ENCODE results near the gene MYOF. TPM values are rescaled to one million over a fixed set of nuclear protein-coding genes. Genes with fewer than 3 reads are reported as not detected.
"Not testable (repeated sequence)": the region's sequence is repeated elsewhere in the genome, so short reads cannot be mapped to it uniquely, and the experiment has no call there.

MYOF gene
- total and polyA plus RNA-seq, 12 donors, result 4.1 to 119 (median 49.6) TPM

- Histone ChIP-seq H3K9me3 (replicated peaks in 1 of 3) (no peaks in the 10 kb centered on the region), H3K4me1 (replicated peaks in 1 of 2) (peaks cover 0 to 5% of the 10 kb centered on the region in 2 donors), H3K27ac (peak overlapping the region in 2 of 5 donors; percentile 24 to 38), H3K4me3 (no peak overlapping the region), H3K36me3 (replicated peaks in 1 of 2) (peaks cover 0 to 7% of the 10 kb centered on the region in 2 donors), H3K27me3 (no peaks in the 10 kb centered on the region)
- TF ChIP-seq, protein P1, sequence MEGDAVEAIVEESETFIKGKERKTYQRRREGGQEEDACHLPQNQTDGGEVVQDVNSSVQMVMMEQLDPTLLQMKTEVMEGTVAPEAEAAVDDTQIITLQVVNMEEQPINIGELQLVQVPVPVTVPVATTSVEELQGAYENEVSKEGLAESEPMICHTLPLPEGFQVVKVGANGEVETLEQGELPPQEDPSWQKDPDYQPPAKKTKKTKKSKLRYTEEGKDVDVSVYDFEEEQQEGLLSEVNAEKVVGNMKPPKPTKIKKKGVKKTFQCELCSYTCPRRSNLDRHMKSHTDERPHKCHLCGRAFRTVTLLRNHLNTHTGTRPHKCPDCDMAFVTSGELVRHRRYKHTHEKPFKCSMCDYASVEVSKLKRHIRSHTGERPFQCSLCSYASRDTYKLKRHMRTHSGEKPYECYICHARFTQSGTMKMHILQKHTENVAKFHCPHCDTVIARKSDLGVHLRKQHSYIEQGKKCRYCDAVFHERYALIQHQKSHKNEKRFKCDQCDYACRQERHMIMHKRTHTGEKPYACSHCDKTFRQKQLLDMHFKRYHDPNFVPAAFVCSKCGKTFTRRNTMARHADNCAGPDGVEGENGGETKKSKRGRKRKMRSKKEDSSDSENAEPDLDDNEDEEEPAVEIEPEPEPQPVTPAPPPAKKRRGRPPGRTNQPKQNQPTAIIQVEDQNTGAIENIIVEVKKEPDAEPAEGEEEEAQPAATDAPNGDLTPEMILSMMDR (IDR thresholded peaks at IDR 0.05), result no peak
- TF ChIP-seq POLR2A (IDR thresholded peaks at IDR 0.05), result no peak
- WGBS, 4 donors, result 82 to 93% (median 85%) methylated on average over 6 of the region's 6 CpGs
- intact Hi-C loops (cut with DNase I), result no loop called here
- no peak for DNase-seq
Measured at GRCh38 chr10:93420944-93421825, 60.9 kb downstream of the MYOF start.

GRCh38 chr10:93420091-93420490 is 62.0 kb downstream of the MYOF start:
- DNase-seq, result peak in 1 of 7 donors; percentile 16
- no peaks in the 10 kb centered on the region for H3K9me3 ChIP-seq (replicated peaks in 1 of 3)
- no peaks in the 10 kb centered on the region for H3K27me3 ChIP-seq
- intact Hi-C loops (cut with DNase I), result no loop called here
- no peak overlapping the region for H3K4me3 ChIP-seq
- peak overlapping the region in 1 of 5 donors; percentile 24 for H3K27ac ChIP-seq
- TF ChIP-seq, protein P1 (IDR thresholded peaks at IDR 0.05), result no peak
- no peak for TF ChIP-seq POLR2A (IDR thresholded peaks at IDR 0.05)
- H3K36me3 ChIP-seq (replicated peaks in 1 of 2), result no peaks in the 10 kb centered on the region
- H3K4me1 ChIP-seq (replicated peaks in 1 of 2), result peaks cover 0 to 5% of the 10 kb centered on the region in 2 donors
- 51 to 58% (median 54%) methylated on average over 5 of the region's 5 CpGs for WGBS, 4 donors

- H3K4me3 ChIP-seq; H3K9me3 ChIP-seq (replicated peaks in 1 of 3); intact Hi-C loops (cut with DNase I); H3K27ac ChIP-seq; H3K36me3 ChIP-seq (replicated peaks in 1 of 2); H3K27me3 ChIP-seq; H3K4me1 ChIP-seq (replicated peaks in 1 of 2): not testable (repeated sequence)
- peak in 1 of 7 donors; percentile 44 for DNase-seq
- WGBS, 4 donors, result 77 to 87% (median 83%) methylated on average over 8 of the region's 8 CpGs
Measured at GRCh38 chr10:93419016-93419415, 63.1 kb downstream of the MYOF start.

- peaks cover 0 to 5% of the 10 kb centered on the region in 2 donors for H3K4me1 ChIP-seq (replicated peaks in 1 of 2)
- DNase-seq, result peak in 1 of 7 donors; percentile 21
- H3K4me3 ChIP-seq, result no peak overlapping the region
- no peaks in the 10 kb centered on the region for H3K9me3 ChIP-seq (replicated peaks in 1 of 3)
- 74 to 78% (median 76%) methylated on average over 3 of the region's 3 CpGs for WGBS, 4 donors
- TF ChIP-seq, protein P1 (IDR thresholded peaks at IDR 0.05), result no peak
- TF ChIP-seq POLR2A (IDR thresholded peaks at IDR 0.05), result no peak
- intact Hi-C loops (cut with DNase I), result no loop called here
- no peak overlapping the region for H3K27ac ChIP-seq
- no peaks in the 10 kb centered on the region for H3K27me3 ChIP-seq
- no peaks in the 10 kb centered on the region for H3K36me3 ChIP-seq (replicated peaks in 1 of 2)
Measured at GRCh38 chr10:93417921-93418320, 64.2 kb downstream of the MYOF start.
